ENCODE measurements around the gene LHFPL3.
"Not testable (repeated sequence)": the region's sequence is repeated elsewhere in the genome, so short reads cannot be mapped to it uniquely, and the experiment has no call there.

LHFPL3 gene

DNA sequence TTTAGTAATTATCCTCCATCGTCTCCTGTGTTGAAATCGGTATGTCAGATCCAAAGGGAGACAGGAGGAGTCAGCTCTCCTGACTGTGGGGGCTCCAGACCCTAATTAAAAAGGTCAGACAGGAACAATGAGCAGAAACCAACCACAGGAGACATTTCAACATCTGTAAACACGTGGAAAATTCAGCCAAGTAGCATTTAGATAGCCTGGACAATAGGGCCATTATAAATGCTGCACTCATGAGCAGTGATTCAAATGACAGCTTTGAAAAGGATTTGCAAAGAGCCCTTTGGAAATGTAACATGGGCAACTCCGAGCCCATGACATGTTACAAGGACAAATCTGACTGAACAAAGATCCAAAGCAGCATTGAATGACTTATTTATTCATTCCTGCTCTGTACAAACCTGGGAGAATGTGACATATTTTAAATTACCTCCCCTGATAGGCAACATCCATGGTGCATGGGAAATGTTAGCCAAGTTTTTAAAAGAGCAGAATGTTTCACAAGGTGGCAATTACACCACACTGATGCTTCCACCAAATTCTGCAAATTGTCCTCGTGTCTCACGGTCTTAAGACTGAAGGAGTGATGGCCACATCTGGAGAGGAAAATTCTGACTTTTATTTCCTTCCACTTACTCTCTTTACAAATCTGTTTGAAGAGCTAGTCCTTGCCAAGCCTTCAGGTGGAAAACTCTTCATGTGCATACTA, 572.3 kb downstream of the LHFPL3 start:
- DNase-seq (ENCODE audit: low spot score), result no peak

DNA sequence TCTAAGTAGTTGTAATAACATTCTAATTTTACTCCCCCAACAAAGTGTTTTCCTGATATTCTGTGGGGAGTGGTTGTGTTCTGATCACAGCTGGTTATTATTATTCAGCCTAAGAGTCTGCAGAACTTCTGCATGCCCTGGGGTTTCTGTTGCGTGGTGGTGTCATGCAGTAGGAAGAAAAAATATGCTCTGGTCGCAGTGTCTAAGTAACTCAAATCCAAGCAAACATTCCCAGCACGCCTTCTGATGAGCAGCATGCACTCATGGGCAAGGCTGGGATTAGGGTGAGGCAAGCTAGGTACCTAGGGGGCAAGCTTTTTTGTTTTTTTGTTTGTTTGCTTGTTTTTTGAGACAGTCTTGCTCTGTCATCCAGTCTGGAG, 572.8 kb downstream of the LHFPL3 start:
- DNase-seq (ENCODE audit: low spot score), result no peak

DNA sequence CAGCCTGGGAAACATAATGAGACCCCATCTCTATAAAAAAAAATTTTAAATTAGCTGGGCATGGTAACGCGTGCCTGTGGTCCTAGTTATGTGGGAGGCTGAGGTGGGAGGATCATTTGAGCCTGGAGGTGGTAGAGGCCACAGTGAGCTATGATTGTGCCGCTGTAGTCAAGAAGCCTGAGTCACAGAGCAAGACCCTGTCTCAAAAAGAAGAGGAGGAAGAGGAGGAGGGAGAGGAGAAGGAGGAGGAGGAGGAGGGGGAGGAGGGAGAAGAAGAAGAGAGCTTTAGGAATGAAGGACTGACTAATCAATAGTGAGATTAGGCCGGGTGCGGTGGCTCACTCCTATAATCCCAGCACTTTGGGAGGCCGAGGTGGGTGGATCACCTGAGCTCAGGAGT, 573.8 kb downstream of the LHFPL3 start:
- no peak for DNase-seq (ENCODE audit: low spot score)

DNA sequence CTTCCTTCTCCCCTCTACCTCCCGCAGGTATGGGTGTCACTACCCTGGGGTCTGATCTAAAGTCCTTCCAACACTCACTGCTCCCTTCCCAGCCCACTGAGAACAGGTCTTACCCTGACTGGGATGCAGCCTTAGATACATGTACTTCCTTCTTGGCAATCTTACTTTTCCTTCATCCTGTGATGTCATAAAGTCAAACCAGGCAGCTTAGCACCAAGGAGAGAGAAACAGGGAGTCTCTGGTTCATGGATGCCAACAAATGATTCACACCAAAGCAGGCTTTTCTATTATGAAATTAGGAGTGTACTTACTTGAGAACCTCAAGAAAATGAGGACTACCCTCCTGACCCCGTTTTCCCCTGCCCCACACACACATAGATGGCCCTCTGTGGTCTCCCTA, 574.6 kb downstream of the LHFPL3 start:
- DNase-seq (ENCODE audit: low spot score), result no peak

DNA sequence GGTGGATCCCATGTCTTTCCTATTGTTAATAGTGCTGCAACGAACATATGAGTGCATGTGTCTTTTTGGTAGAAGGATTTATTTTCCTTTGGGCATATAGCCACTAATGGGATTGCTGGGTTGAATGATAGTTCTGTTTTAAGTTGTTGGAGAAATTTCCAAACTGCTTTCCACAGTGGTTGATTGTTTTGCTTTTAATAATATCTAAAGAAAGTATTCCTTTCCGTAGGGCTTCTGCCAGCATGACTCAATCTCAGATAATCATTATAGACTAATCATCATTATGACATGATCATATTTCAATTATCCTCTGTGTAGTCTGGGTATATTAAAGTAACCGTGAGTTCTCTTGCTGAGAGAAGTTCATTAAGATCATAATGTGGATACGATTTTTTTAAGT, 575.4 kb downstream of the LHFPL3 start:
- DNase-seq (ENCODE audit: low spot score), result no peak

DNA sequence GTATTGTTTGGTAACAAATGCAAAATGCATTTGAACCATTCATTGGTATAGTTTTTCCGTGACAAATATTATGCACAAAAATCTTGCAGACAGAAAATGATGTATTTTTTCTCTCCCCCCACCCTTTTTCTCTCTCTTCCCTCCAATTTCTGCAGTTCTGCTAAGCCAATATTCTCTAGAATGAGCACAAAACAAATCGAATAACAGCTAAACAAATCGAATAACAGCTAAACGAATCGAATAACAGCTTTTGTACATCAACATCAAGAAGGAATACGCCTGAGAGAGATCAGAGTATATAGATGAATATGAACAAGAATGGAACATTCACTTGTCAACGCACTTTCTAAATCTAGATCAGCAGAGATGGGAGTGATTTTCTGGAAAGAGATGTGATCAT, 577.6 kb downstream of the LHFPL3 start:
- no peak for DNase-seq (ENCODE audit: low spot score)

DNA sequence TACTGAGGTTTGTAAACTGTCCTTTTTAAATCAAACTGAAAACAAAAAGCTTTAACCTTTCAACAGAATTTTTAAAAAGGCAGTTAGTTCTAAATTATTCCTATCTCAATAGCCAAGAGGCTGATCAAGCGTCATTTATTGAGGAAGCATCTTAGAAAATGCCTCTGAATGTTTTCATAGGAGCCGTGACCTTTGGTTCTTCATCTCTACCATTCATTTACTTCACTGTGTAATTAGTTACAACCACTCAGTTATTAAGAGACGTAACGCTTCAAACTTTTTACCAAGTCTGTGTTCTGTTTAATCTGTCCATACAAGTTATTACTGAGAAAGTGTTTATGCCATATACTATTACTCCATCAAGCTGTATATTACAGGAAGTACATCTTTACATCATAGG, 578.2 kb downstream of the LHFPL3 start:
- no peak for DNase-seq (ENCODE audit: low spot score)

DNA sequence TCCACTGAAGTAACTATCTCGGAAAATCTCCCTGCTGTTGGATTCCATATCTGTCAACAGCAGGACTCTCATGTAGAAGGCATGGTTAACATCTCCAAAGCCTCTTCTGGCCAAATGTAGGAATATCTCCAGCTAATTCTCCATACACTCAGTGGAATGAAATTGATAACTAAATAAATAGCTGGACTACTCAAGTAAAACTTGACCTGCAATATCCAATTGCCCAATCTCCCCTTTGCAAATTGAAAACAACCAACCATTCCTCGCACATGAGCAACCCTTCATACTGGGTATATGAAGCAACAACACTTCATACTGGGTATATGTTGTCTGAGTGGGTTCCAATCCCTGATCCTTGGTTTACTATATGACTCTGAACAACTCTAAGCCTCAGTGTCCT, 580.2 kb downstream of the LHFPL3 start:
- no peak for DNase-seq (ENCODE audit: low spot score)

DNA sequence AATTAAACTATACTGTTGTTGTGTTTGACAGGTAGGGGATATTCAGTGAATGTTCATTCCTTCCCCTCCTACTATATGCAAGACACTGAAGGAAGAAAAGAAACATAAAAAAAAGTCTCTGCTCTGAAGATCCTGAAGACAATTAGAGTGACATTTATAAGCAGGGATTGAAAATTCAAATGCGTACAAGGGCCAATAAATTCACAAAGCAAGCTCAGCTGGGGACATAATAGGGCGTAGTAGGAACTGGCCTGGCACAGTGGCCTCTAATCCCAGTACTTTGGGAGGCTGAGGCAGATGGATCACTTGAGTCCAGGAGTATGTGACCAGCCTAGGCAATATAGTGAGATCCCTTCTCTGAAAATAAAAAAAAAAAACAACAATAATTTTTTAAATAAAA, 580.7 kb downstream of the LHFPL3 start:
- no peak for DNase-seq (ENCODE audit: low spot score)

DNA sequence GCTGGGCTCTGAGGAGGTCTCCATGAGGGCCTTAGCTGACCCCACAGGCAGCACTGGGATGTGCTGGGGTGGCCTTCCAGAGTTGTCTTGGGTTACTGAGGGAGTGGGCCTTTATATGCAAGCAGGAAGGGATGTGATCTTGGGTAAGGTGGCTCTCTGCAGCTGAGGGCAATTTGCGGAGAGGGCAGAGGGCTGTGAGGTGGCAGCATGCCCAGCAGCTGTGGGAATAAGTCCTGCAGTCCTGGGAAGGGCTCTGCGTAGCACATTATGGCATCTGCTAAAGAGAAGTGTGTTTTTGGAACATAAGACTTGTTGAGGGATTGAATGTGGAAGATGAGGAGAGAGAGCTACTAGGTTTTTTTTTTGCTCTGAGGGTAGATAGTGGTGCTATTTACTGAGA, 586.0 kb downstream of the LHFPL3 start:
- no peak for DNase-seq (ENCODE audit: low spot score)

DNA sequence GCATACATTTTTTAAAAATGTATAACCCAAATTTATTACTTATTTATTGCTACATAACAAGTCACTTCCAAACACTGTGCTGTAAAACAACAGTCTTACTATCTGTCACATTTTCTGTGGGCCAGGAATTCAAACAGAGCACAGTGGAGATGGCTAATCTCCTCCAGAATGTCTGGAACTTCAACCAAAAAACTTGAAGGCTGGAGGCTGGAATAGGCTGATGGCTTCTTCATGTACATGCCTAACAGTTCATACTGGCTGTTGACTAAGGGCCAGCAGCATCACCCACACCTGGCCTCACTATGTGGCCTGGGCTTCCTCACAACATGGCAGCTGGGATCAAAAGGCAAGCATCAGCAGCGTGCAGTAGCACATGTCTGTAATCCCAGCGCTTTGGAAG, 593.2 kb downstream of the LHFPL3 start:
- no peak for DNase-seq (ENCODE audit: low spot score)

DNA sequence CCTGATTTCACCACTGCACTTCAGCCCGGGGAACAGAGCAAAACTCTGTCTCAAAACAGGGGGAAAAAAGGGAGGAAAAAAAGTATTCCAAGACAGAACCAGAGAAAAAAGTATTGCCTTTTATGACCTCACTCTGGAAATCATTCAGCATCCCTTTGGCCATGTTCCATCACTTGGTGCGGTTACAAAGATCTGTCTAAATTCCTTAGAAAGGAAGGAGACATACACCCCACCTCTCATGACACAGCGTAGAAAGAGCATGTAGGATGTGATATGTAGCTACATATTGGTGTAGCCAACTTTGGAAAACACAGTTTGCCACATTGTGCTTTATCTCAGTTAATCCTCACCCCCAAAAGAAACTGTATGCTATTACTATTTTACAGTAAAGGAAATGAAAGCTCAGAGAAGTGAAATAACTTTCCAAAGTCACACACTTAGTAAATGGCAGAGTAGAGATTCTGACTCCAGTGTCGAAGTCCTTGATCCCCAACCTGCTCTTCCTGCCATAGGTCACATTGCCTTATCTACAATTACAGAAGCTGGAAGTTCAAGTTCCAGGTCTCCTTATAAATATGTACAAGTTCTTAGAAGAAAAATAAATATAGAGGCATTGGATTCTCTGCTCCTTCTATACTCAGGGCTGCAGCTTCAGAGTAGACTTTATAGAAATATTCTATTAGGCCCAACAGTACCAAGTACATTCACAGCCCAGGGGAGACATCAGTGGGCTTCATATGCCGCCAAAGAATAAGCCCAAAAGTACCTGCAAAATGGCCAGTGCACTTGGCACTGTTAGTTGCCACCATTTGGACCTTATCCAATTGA, 594.0 kb downstream of the LHFPL3 start:
- DNase-seq (ENCODE audit: low spot score), result peak; percentile 29

DNA sequence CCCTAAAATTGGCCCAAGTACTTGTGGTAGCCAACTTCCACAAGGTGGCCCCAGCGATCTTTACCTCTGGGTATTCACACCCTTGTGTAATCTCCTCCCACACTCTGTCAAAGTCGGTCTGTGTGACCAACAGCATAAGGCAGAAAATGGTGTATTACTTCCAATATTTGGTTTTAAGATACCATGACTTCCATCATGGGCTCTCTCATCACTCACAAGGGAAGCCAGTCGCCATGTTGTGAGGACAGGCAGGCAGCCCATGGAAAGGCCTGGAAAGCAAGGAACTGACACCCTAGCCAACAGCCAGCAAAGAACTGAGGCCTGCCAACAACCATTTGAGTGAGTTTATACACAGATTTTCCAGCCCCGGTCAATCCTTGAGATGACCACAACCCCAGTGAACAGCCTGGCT, 594.6 kb downstream of the LHFPL3 start:
- DNase-seq (ENCODE audit: low spot score), result peak; percentile 66

DNA sequence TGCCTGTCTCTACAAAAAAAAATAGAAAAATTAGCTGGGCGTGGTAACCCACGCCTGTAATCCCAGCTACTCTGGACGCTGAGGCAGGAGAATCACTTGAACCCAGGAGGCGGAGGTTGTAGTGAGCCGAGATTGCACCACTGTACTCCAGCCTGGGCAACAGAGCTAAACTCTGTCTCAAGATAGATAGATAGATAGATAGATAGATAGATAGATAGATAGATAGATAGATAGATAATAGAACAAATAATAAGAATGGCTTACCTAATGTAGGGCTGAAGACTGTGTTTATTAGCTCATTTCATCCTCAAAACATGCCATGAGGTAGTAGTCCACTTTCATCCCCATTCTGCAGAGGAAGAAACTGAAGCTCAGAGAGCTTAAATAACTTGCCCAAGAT, 597.8 kb downstream of the LHFPL3 start:
- DNase-seq (ENCODE audit: low spot score), result not testable (repeated sequence)

DNA sequence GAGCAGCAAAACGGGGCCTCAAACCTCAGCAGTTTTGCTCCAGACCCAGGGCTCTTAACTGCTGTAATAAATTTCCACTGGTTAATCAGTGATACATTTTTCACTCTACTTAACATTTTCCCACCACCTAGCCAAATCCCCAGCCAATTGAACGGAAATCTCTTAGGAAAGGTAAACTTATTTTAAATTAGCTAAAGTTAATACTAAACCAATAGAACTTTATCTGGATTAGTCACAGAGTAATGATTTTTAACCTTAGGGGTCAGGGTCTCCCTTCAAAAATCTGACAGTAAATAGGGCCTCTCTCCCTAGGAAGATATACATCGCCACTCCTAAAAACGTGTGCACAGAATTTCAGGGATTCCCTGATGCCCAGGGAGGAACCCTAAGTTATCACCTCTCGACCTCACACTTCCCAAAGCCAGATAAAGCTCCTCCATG, 598.2 kb downstream of the LHFPL3 start:
- no peak for DNase-seq (ENCODE audit: low spot score)

DNA sequence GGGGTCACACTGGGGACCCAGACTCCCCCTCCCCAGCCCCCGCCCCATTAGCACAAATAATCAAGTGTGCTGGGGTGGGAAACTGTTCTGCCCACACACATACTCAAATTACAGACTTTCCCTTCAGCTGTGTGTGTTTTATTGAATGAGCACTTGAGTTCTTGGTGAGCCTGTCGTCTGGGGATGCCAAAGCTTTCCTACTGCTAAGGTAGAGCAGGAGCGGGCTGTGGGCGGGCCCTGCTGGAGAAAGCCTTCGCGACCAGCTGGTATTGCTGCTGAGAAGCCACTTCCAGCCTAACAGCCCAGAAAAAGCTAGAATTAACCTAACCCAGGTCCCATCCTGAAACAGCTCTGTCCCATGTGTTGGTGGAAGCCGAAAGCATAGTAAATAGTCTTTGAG, 598.7 kb downstream of the LHFPL3 start:
- no peak for DNase-seq (ENCODE audit: low spot score)

DNA sequence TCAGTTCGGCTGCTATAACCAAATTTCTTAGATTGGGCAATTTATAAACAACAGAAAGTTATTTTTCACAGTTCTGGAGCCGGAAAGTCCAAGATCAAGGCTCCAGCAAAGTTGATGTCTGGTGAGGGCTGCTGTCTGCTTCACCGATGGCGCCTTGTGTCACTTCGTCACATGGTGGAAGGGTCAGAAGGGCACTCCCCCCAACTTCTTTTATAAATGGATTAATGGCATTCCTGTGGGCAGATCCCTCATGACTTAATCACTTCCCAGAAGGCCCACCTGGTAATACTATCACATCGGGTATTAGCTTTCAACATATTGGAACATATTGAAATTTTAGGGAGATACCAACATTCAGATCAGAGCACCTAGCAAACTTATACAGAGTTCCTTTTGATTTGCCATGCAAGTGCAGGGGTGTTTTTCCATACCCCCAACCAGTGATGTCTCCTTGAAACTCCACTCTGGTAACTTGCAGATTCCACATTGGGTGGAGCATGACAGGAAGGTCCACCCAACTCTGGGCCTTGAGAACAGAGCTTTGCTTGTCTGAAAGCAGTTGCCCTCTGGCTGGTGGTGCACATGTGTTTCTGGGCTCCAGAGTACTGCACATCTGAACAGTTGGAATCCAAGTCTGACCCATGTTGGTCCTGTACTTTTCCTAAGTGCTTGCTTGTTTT, 600.5 kb downstream of the LHFPL3 start:
- DNase-seq (ENCODE audit: low spot score), result no peak

DNA sequence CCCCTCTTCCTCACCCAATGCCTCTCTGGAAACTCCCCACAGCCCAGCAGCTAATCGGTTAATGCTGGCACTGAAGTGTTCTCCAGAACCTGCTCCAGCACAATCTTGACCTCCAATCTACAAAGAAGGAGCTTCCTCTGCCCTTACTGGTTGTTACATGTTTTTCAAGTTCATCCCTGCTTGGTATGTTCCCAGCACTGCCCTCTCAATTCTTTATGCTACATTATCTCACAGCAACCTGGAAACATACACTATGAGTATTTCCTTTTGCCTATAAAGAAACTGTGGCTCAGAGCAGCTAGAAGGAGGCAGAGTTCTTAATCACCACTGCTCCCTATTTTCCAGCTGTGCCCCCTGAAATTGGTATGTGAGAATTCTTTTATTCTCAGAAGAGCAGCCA, 601.5 kb downstream of the LHFPL3 start:
- DNase-seq (ENCODE audit: low spot score), result no peak

DNA sequence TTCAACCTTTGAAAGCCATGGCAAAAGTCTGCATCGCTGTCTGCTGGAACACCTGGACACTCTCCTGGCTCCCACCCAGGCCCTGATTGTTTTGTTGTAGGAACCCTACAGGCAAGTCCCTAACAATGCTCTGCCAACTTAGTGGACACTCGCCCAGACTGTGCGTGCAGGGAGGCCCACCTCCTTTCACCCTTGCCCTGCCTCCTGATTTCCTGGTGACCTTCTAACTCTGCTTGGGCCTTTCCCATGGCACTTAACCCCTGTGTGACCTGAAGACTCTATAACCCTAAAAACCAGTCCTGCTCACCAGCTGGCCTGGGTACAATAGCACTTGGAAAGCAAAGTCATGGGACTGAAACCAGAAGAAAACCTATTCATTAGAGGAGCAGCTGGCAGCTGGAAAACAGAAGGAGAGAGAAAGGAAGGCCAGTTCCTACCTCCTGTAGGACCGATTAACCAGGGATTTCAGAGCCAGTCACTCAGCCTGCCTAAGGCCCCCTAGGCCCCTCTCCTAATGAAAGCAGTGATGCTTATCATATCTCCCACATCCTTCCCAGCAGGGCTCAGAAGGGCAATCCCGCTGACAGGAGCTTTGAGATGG, 602.9 kb downstream of the LHFPL3 start:
- DNase-seq (ENCODE audit: low spot score), result no peak

DNA sequence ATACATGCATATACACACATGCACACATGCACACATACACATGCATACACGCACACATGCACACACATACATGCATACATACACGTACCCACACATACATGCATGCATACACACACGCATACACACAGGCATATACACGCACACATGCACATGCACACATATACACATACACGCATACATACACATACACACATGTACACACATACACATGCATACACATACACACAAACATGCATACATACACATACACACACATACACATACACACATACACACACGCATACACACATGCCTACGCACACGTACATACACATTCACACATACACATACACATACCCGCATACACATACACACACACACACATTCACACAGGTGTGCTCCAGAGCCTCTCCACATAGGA, 604.6 kb downstream of the LHFPL3 start:
- no peak for DNase-seq (ENCODE audit: low spot score)

DNA sequence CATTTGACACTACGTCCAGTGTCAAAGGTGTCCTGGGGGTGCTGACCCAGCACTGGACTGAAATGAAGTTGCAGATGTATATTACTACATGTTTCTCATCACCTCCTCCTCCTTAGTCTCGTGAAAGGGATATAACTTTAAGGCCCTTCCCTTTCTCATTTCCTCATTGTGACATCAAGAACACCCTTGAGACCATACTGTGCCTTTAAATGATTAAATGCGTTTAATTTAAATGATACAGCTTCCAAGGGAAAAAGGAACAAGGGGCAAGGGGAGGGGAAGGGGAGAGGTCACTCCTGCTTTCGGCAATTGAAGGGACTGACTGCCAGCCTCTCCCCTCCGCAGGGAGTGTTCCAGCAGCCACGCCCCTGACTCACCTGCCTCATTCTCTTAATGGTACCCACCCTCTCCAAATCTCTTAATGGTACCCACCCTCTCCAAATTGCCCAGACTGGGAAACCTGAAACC, 605.2 kb downstream of the LHFPL3 start:
- DNase-seq (ENCODE audit: low spot score), result no peak

DNA sequence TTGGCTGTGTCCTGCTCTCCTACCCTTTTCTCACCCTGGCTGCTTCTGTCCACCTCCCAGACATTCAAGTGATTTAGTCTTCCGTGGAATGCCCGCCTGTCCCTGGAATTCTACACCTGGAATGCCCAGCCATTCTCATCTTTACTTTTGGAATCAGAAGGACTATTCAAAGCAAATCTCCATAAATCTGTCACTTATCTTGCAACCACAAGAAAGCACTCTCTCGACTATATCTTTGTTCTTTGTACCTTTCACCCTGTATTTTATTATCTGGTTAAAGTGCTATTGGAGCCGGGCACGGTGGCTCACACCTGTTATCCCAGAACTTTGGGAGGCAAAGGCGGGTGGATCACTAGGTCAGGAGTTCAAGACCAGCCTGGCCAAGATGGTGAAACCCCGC, 606.3 kb downstream of the LHFPL3 start:
- DNase-seq (ENCODE audit: low spot score), result no peak

DNA sequence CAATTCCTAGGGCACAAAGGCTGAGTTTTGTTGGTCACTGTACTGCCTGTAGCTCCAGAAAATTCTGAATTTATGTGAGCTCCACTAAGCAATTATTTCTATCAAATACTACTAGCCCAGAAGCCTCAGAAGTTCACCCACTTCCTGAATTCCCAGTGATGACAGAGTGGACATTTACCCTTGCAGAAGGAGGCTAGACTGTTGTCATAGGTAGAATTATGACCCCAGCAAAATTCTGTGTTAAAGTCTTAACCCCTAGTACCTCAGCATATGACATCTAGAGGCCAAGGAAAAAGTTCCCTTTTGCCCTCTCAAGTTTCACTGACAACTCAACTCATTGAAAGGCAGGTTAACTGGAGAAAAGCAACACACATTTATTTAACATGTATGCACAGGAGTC, 606.9 kb downstream of the LHFPL3 start:
- no peak for DNase-seq (ENCODE audit: low spot score)

Measured in AG08396 (cell line).